Peyer's patch (tissue), 4 donors: ENCODE results near the gene MRPS15.

Experiments used
- POLR2A ChIP-seq, 2 donors: fragments of 450-650 bp; IDR thresholded peaks; one replicate each; pipeline ENCODE4 v1.5.1; 2017; ENCODE audit warnings: antibody characterized with exemption in 2 of 2, mild to moderate bottlenecking in 2 of 2, moderate library complexity in 2 of 2
- TF ChIP-seq, protein P1 (sequence below), 6 experiments: fragments of 450-650 bp in 4 of 6; fragments of 200-600 bp in 2 of 6; sonication (generic) in 1 of 6; IDR thresholded peaks; one replicate each; pipeline ENCODE4 v1.5.1; 2017 to 2019; ENCODE audit warnings: antibody characterized with exemption in 6 of 6, mild to moderate bottlenecking in 3 of 6, moderate library complexity in 1 of 6

- TF ChIP-seq, protein P1, sequence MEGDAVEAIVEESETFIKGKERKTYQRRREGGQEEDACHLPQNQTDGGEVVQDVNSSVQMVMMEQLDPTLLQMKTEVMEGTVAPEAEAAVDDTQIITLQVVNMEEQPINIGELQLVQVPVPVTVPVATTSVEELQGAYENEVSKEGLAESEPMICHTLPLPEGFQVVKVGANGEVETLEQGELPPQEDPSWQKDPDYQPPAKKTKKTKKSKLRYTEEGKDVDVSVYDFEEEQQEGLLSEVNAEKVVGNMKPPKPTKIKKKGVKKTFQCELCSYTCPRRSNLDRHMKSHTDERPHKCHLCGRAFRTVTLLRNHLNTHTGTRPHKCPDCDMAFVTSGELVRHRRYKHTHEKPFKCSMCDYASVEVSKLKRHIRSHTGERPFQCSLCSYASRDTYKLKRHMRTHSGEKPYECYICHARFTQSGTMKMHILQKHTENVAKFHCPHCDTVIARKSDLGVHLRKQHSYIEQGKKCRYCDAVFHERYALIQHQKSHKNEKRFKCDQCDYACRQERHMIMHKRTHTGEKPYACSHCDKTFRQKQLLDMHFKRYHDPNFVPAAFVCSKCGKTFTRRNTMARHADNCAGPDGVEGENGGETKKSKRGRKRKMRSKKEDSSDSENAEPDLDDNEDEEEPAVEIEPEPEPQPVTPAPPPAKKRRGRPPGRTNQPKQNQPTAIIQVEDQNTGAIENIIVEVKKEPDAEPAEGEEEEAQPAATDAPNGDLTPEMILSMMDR (IDR thresholded peaks at IDR 0.05): no peak
- TF ChIP-seq POLR2A (IDR thresholded peaks at IDR 0.05): no peak
These were observed 38.4 kb downstream of the MRPS15 start for GRCh38 chr1:36425791-36426190.
